HL-60 (cell line): ENCODE data around the gene CYP2D6.

Source experiments
- POLR2AphosphoS5 ChIP-seq: IDR thresholded peaks from 2 replicates; pipeline ENCODE4 v1.6.1; 2012; ENCODE audit warnings: low read depth
- TF ChIP-seq, protein P1 (sequence below): IDR thresholded peaks from one replicate; pipeline ENCODE4 v1.5.1; 2011; ENCODE audit warnings: low read length, control low read depth, inconsistent platforms; ENCODE audit not compliant: insufficient read depth
- TF ChIP-seq, protein P2 (sequence below): IDR thresholded peaks from 2 replicates; pipeline ENCODE4 v1.6.1; 2012; ENCODE audit warnings: low read depth; ENCODE audit not compliant: insufficient replicate concordance

DNA sequence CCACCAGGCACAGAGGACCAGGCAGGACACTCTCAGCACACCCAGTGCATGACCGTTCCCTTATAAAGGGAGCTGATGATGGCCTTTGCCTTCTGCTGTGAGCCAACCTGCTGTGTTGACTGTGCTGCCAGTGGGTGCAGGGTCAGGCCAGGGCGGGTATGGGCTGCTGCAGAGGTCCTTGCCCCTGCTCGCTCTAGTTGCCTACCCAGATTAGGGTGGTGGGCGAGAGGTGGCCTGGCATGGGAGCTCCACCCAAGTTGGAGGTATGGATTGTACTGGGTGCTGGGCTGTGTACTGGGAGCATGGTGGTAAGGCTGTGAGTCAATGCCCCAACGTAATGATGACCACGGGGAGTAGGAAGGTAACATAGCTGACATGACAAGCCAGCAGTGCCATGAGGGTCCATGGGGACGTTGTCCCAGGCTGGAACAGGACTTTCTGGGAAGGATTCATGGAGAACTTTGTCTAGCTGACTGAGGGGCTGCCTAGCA, 24.5 kb upstream of the CYP2D6 start:
- TF ChIP-seq, protein P1, sequence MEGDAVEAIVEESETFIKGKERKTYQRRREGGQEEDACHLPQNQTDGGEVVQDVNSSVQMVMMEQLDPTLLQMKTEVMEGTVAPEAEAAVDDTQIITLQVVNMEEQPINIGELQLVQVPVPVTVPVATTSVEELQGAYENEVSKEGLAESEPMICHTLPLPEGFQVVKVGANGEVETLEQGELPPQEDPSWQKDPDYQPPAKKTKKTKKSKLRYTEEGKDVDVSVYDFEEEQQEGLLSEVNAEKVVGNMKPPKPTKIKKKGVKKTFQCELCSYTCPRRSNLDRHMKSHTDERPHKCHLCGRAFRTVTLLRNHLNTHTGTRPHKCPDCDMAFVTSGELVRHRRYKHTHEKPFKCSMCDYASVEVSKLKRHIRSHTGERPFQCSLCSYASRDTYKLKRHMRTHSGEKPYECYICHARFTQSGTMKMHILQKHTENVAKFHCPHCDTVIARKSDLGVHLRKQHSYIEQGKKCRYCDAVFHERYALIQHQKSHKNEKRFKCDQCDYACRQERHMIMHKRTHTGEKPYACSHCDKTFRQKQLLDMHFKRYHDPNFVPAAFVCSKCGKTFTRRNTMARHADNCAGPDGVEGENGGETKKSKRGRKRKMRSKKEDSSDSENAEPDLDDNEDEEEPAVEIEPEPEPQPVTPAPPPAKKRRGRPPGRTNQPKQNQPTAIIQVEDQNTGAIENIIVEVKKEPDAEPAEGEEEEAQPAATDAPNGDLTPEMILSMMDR = no peak
- no peak for TF ChIP-seq POLR2AphosphoS5
- TF ChIP-seq, protein P2, sequence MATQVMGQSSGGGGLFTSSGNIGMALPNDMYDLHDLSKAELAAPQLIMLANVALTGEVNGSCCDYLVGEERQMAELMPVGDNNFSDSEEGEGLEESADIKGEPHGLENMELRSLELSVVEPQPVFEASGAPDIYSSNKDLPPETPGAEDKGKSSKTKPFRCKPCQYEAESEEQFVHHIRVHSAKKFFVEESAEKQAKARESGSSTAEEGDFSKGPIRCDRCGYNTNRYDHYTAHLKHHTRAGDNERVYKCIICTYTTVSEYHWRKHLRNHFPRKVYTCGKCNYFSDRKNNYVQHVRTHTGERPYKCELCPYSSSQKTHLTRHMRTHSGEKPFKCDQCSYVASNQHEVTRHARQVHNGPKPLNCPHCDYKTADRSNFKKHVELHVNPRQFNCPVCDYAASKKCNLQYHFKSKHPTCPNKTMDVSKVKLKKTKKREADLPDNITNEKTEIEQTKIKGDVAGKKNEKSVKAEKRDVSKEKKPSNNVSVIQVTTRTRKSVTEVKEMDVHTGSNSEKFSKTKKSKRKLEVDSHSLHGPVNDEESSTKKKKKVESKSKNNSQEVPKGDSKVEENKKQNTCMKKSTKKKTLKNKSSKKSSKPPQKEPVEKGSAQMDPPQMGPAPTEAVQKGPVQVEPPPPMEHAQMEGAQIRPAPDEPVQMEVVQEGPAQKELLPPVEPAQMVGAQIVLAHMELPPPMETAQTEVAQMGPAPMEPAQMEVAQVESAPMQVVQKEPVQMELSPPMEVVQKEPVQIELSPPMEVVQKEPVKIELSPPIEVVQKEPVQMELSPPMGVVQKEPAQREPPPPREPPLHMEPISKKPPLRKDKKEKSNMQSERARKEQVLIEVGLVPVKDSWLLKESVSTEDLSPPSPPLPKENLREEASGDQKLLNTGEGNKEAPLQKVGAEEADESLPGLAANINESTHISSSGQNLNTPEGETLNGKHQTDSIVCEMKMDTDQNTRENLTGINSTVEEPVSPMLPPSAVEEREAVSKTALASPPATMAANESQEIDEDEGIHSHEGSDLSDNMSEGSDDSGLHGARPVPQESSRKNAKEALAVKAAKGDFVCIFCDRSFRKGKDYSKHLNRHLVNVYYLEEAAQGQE = no peak
